Activated naive CD8-positive, alpha-beta T cell treated with anti-CD3 and anti-CD28 coated beads, Interleukin-2, amount 10 ng/mL, durations not matched to agents 7 days and 5 days (primary cell): ENCODE data around the gene BAIAP2L1. TPM values are rescaled to one million over a fixed set of nuclear protein-coding genes. Genes with fewer than 3 reads are reported as not detected.
"Not testable (repeated sequence)": the region's sequence is repeated elsewhere in the genome, so short reads cannot be mapped to it uniquely, and the experiment has no call there.

Source experiments
- ATAC-seq: fragments of 150-1000 bp; cut with Tn5 transposase; one replicate; pipeline ENCODE4 v1.10.0; 2021; ENCODE audit warnings: low read depth, moderate library complexity
- POLR2A ChIA-PET: fragments of 350-600 bp; sonication (Branson Sonifier 250); formaldehyde crosslinking; loops from one replicate; lab custom pipeline; 2021; ENCODE audit warnings: antibody characterized with exemption; lab: Charles Lee
- DNase-seq: peaks from one replicate; pipeline ENCODE4 v3.0.0; 2021
- H3K27ac Mint-ChIP-seq: one replicate; pipeline ENCODE4 v1.8.0; 2022; ENCODE audit warnings: mild to moderate bottlenecking, mixed read lengths
- H3K27me3 Mint-ChIP-seq: one replicate; pipeline ENCODE4 v1.8.0; 2022; ENCODE audit warnings: mild to moderate bottlenecking, moderate library complexity, mixed read lengths
- H3K36me3 Mint-ChIP-seq: one replicate; pipeline ENCODE4 v1.8.0; 2021; ENCODE audit warnings: mild to moderate bottlenecking, mixed read lengths
- H3K4me1 Mint-ChIP-seq: one replicate; pipeline ENCODE4 v1.8.0; 2021; ENCODE audit warnings: mixed read lengths
- H3K4me3 Mint-ChIP-seq: one replicate; pipeline ENCODE4 v1.8.0; 2022; ENCODE audit warnings: mild to moderate bottlenecking, moderate library complexity, mixed read lengths
- H3K9me3 Mint-ChIP-seq: one replicate; pipeline ENCODE4 v1.8.0; 2021; ENCODE audit warnings: mixed read lengths
- total RNA-seq, 2 experiments: library from RNA; stranded (reverse); gene quantifications; one replicate each; pipeline ENCODE4 v1.2.3, GENCODE V29; 2021

The BAIAP2L1 gene
- total RNA-seq, 2 experiments from 2014 or later = 1.4 to 2.2 TPM

DNA sequence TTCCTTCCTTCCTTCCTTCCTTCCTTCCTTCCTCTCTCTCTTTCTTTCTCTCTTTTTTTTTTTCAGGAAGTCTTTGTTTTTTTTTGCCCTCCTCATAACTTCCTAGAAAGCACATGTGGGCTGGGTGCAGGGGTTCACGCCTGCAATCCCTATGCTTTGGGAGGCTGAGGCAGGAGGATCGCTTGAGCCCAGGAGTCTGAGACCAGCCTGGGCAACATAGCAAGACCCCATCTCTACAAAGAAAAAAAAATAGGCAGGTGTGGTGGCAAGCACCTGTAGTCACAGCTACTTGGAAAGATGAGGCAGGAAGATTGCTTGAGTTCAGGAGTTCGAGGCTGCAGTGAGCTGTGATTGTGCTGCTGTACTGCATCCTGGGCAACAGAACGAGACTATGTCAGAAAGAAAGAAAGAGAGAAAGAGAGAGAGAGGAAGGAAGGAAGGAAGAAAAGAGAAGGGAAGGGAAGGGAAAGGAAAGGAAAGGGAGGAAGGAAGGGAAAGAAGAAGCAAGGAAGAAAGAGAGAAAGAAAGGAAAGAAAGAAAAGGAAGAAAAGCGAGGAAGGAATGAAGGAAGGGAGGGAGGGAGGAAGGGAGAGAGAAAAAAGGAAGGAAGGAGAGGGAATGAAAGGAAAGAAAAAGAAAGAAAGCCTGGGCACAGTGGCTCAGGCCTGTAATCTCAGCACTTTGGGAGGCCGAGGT lies 13.5 kb upstream of the BAIAP2L1 start:
- no peak overlapping the region for H3K4me3 Mint-ChIP-seq
- H3K9me3 Mint-ChIP-seq = no peaks in the 10 kb centered on the region
- ATAC-seq = no peak
- DNase-seq = no peak
- H3K27ac Mint-ChIP-seq = no peak overlapping the region
- H3K4me1 Mint-ChIP-seq = no peaks in the 10 kb centered on the region
- peaks cover 2% of the 10 kb centered on the region for H3K27me3 Mint-ChIP-seq
- no peaks in the 10 kb centered on the region for H3K36me3 Mint-ChIP-seq
- POLR2A ChIA-PET = no interaction called here

DNA sequence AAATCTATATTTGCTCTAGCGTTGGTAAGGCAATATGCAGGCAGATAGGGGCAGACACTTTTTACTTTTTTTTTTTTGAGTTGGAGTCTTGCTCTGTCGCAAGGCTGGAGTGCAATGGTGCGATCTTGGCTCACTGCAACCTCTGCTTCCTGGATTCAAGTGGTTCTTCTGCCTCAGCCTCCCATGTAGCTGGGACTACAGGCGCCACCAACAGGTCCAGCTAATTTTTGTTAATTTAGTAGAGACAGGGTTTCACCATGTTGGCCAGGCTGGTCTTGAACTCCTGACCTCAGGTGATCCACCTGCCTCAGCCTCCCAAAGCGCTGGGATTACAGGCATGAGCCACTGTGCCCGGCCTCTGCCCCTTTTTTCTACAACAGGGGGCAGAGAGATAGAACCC lies 12.8 kb upstream of the BAIAP2L1 start:
- H3K27me3 Mint-ChIP-seq = not testable (repeated sequence)

DNA sequence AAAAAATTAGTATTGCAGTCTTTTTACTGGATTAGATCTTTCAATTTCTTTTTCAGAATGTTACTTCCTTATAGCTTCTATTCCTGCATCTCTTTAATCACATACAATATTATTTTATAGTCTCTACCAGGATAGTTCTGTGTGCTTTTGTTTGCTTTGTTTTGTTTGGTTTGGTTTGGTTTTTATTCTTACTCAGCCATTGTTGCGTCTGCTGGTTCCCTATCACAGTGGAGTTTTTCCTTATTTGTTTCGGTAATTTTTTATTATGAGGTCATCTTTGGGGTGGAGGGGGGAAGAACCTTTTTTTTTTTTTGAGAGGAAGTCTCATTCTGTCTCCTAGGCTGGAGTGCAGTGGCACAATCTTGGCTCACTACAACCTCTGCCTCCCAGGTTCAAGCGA lies 9.0 kb upstream of the BAIAP2L1 start:
- Mint-ChIP-seq H3K4me3 (no peak overlapping the region), H3K9me3 (no peaks in the 10 kb centered on the region), H3K4me1 (no peaks in the 10 kb centered on the region), H3K27ac (no peak overlapping the region), H3K27me3 (peaks cover 2% of the 10 kb centered on the region), H3K36me3 (no peaks in the 10 kb centered on the region)
- DNase-seq (no peak), ATAC-seq (no peak)
- POLR2A ChIA-PET = no interaction called here

More for the DNA sequence above, 12.8 kb upstream of the BAIAP2L1 start:
- H3K4me1 Mint-ChIP-seq, H3K36me3 Mint-ChIP-seq, H3K27ac Mint-ChIP-seq, ATAC-seq, H3K9me3 Mint-ChIP-seq, DNase-seq, POLR2A ChIA-PET, H3K4me3 Mint-ChIP-seq: not testable (repeated sequence)

DNA sequence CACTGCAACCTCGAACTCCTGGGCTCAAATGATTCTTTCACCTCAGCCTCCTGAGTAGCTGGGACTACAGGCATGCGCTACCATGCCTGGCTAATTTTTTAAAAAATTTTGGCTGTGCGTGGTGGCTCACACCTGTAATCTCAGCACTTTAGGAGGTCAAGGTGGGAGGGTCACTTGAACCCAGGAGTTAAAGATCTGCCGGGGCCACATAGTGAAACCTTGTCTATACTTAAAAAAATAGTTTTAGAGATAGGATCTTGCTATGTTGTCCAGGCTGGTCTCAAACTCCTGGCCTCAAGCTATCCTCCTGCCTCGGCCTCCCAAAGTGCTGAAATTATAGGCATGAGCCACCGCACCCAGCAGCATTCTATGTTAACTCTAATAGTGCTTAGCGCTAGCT lies 7.3 kb upstream of the BAIAP2L1 start:
- H3K4me3 Mint-ChIP-seq, ATAC-seq, POLR2A ChIA-PET, H3K36me3 Mint-ChIP-seq, H3K9me3 Mint-ChIP-seq, DNase-seq, H3K4me1 Mint-ChIP-seq, H3K27ac Mint-ChIP-seq, H3K27me3 Mint-ChIP-seq: not testable (repeated sequence)

DNA sequence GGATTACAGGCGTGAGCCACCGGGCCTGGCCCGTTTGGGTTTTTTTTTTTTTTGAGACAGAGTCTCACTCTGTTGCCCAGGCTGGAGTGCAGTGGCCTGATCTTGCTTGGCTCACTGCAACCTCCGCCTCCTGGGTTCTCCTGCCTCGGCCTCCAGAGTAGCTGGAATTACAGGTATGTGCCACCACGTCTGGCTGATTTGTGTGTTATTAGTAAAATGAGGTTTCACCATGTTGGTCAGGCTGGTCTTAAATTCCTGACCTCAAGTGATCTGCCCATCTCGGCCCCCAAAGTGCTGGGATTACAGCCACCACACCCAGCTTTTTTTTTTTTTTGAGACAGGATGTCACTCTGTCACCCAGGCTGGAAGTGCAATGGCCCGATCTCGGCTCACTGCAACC lies 5.9 kb upstream of the BAIAP2L1 start:
- Mint-ChIP-seq H3K9me3 (no peaks in the 10 kb centered on the region), H3K4me1 (no peaks in the 10 kb centered on the region), H3K27me3 (peaks cover 2% of the 10 kb centered on the region), H3K4me3 (no peak overlapping the region), H3K27ac (no peak overlapping the region), H3K36me3 (no peaks in the 10 kb centered on the region)
- DNase-seq = no peak
- ATAC-seq = no peak
- POLR2A ChIA-PET = interaction anchor here (0.7 kb wide), 1 partner anchor 239 kb away, joined by 4 read pairs; no protein-coding TSS in a partner anchor

DNA sequence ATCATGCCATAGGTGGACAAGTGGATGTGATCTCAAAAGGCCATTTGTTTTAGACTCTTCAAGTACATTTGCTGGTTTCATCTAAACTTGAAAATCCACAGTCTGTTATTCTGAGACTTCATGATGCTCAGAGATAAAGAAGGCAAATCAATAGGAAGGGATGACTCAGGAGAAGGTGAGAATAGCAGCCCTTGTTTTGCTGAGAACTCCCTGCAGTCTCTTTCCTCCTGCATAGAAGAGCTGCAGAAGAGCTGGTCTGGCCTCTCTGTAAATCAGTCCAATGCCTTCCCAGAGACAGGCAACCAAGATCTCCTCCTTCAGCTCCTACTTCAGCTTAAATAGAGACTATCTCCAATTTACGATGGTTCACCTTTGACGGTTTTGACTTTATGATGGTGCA lies 4.0 kb upstream of the BAIAP2L1 start:
- POLR2A ChIA-PET = no interaction called here
- Mint-ChIP-seq H3K4me1 (no peaks in the 10 kb centered on the region), H3K27ac (no peak overlapping the region), H3K9me3 (no peaks in the 10 kb centered on the region), H3K36me3 (no peaks in the 10 kb centered on the region), H3K4me3 (no peak overlapping the region), H3K27me3 (peaks cover 3% of the 10 kb centered on the region)
- ATAC-seq (no peak), DNase-seq (no peak)

DNA sequence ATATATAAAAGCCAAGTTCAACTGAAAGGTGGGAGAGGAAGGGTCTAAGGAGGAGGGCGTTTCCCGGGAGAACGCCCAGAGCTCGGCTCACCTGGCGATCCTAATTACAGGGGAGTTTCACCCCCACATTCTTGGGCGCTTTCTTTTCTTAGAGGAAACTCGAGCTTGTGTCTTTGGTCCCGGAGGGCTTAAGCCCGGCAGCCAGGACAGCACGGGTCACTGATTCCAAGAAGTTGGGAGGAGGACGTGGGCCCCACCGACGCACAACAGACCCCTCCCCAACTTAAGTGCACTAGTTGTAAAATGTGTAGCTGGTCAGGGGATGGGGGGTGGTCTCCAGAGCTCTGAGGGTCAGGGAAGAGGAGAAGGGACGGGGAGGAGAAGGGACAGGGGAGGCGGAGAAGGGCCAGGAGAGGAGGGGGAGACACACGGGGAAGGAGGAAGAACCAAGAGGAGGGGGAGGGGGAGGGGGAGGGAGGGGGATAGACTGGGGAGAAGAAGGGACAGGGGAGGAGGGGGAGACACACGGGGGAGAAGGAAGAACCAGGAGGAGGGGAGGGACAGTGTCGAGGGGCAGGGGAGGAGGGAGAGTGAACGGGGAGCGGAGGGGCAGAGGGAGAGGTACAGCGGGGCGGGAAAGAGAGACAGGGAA lies 874 bp downstream of the BAIAP2L1 start:
- no peak for DNase-seq
- Mint-ChIP-seq H3K4me3 (peak overlapping the region; percentile 60), H3K4me1 (peaks cover 4% of the 10 kb centered on the region), H3K27ac (no peak overlapping the region), H3K9me3 (no peaks in the 10 kb centered on the region), H3K36me3 (no peaks in the 10 kb centered on the region), H3K27me3 (peaks cover 25% of the 10 kb centered on the region)
- ATAC-seq = no peak
- POLR2A ChIA-PET = no interaction called here

DNA sequence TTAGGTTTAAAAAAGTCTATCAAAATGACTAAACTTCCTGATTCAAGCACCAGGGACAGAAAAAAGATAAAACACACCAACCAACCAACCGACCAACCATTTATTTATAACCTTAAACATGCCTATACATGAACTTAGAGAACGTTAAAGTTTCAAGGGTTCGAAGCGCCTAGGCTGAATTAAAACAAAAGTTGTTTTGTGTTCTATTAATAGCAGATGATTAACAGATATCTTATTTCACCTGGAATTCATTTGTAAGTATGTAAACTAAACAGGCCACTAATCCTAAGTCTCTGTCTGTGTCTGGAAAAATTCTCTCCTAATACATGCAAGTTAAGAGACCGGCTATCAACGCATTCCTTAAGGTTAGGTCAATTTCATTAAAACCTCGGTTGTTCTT lies 1.4 kb downstream of the BAIAP2L1 start:
- Mint-ChIP-seq H3K9me3 (no peaks in the 10 kb centered on the region), H3K4me1 (peaks cover 4% of the 10 kb centered on the region), H3K27me3 (peaks cover 25% of the 10 kb centered on the region), H3K4me3 (peak overlapping the region; percentile 60), H3K36me3 (no peaks in the 10 kb centered on the region), H3K27ac (no peak overlapping the region)
- no peak for DNase-seq
- ATAC-seq = no peak
- POLR2A ChIA-PET = no interaction called here

DNA sequence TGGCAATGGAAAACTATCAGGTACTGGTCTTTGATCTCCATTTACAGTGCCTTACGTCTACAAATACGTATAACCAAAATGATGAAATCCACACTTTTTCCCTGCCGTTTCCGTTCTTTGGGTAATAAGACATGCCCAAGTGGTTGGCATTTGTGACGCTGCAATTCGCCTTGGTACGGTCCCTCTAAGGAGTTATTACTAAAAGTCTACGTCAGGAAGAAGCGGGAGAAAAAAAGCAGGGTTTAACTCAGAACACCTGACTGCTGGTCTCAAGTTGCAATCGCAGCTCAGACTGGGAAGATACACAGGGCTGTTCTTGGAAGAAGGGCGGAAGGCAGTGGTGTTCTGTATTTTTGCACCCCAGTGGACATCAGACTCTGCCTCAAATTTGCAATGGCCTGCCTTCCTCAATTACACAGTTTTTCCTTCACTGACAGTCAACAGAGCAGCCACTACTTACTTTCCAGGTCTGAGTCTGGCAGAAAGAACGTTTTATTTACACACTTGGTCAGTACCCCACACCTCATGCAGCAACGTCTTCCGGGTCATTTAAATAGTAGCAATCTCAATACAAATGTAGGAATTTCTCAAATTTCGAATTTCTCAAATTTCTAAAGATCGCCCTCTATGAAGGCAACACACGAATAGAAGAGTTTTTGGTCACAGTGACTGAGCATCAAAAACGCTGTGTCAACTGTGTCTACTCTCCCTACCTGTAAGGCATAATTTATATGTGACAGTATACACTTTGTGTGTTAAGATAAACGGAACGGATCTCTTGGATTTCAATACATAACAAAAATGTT lies 2.1 kb downstream of the BAIAP2L1 start:
- ATAC-seq (no peak), DNase-seq (no peak)
- Mint-ChIP-seq H3K27me3 (peaks cover 25% of the 10 kb centered on the region), H3K4me3 (no peak overlapping the region), H3K4me1 (peaks cover 4% of the 10 kb centered on the region), H3K36me3 (no peaks in the 10 kb centered on the region), H3K27ac (no peak overlapping the region), H3K9me3 (no peaks in the 10 kb centered on the region)
- POLR2A ChIA-PET = interaction anchor here (0.6 kb wide), 1 partner anchor 466 kb away, joined by 5 read pairs; no protein-coding TSS in a partner anchor

DNA sequence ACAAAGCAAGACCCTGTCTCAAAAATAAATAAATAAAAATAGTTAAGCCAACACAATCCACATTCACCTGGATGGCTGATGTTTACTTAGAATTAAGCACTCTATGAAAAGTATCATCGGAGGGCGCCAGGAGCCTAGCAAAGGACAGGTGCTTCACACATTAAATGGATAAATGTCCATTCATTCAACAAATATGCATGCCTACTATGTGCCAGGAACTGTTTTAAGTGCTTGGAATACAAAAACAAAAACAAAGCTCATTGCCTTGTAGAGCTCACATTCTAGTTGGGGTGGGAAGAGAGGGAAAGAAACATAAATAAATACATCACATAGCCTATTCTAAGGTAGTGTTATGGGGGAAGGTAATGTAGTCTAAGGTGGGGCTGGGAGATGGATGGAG lies 4.1 kb downstream of the BAIAP2L1 start:
- POLR2A ChIA-PET = no interaction called here
- ATAC-seq (no peak), DNase-seq (no peak)
- H3K36me3 Mint-ChIP-seq = no peaks in the 10 kb centered on the region
- H3K9me3 Mint-ChIP-seq = no peaks in the 10 kb centered on the region
- H3K4me1 Mint-ChIP-seq = peaks cover 4% of the 10 kb centered on the region
- H3K27ac Mint-ChIP-seq = no peak overlapping the region
- no peak overlapping the region for H3K4me3 Mint-ChIP-seq
- peaks cover 25% of the 10 kb centered on the region for H3K27me3 Mint-ChIP-seq

DNA sequence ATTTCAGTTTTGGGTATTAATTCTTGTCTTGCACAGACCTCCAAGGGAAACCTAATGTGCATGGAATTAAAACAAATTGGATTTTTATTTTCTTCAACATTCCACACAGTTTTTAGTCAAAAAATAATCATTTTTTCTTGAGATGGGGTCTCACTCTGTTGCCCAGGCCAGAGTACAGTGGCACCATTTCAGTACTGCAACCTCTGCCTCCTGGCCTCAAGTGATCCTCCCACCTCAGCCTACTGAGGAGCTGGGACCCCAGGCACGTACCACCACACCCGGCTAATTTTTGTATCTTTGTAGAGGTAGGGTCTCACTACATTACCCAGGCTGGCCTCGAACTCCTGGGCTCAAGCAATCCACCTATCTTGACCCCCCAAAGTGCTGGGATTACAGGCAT lies 4.9 kb downstream of the BAIAP2L1 start:
- POLR2A ChIA-PET = no interaction called here
- no peaks in the 10 kb centered on the region for H3K36me3 Mint-ChIP-seq
- no peaks in the 10 kb centered on the region for H3K9me3 Mint-ChIP-seq
- H3K4me1 Mint-ChIP-seq = peaks cover 4% of the 10 kb centered on the region
- no peak overlapping the region for H3K27ac Mint-ChIP-seq
- ATAC-seq (no peak), DNase-seq (no peak)
- H3K27me3 Mint-ChIP-seq = peaks cover 25% of the 10 kb centered on the region
- H3K4me3 Mint-ChIP-seq = no peak overlapping the region

DNA sequence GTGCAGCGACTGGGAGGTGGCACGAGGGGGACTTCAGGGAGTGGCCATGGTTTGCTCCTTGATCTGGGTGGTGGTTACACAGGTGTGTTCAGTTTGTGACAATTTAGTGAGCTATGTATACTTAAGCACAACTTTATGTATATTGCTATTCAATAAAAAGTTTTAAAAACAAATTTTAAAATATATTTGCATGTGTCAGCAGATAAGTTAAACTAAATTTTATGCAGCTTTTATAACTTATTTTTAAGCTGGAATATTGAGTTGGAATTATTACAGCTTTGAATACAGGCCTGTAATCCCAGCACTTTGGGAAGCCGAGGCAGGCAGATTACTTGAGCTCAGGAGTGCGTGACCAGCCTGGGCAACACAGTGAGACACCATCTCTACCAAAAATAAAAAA lies 5.4 kb downstream of the BAIAP2L1 start:
- Mint-ChIP-seq H3K27ac (no peak overlapping the region), H3K4me3 (no peak overlapping the region), H3K4me1 (peaks cover 4% of the 10 kb centered on the region), H3K9me3 (no peaks in the 10 kb centered on the region), H3K36me3 (no peaks in the 10 kb centered on the region), H3K27me3 (peaks cover 25% of the 10 kb centered on the region)
- POLR2A ChIA-PET = no interaction called here
- DNase-seq (no peak), ATAC-seq (no peak)

DNA sequence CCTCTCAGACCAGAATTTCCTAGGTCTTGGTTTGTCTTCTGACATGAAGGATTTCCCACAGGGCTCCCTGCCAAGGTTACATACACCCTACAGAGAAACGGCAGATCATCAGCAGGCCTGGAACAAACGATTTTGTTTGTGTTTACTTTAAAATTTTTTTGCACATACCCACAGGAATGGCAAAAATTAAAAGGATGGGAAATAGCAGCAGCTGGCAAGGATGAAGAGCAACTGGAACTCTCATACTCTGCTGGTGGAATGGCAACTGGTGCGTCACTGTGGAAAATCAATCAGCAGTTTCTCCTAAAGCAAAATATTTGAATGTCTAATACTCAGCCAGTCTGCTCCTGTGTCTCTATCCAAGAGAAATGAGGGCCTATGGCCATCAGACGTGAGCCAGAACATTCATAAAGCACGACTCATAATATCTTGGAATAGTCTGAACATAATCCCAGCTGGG lies 6.5 kb downstream of the BAIAP2L1 start:
- H3K27me3 Mint-ChIP-seq = peaks cover 19% of the 10 kb centered on the region
- H3K4me1 Mint-ChIP-seq = no peaks in the 10 kb centered on the region
- no peak for ATAC-seq
- H3K27ac Mint-ChIP-seq = no peak overlapping the region
- H3K4me3 Mint-ChIP-seq = no peak overlapping the region
- POLR2A ChIA-PET = no interaction called here
- H3K9me3 Mint-ChIP-seq = no peaks in the 10 kb centered on the region
- no peaks in the 10 kb centered on the region for H3K36me3 Mint-ChIP-seq
- no peak for DNase-seq
